Measurements from ENCODE around the gene TIMM44.
A peak's percentile ranks its signal among the peaks of the same experiment; 100 is the strongest.
"Not testable (repeated sequence)": the region's sequence is repeated elsewhere in the genome, so short reads cannot be mapped to it uniquely, and the experiment has no call there.

The TIMM44 gene

GRCh38 chr19:7968796-7969554 lies 25.5 kb upstream of the TIMM44 start:
- no peaks in the 10 kb centered on the region for H3K27me3 Mint-ChIP-seq
- H3K36me3 Mint-ChIP-seq, result peaks cover 44 to 45% of the 10 kb centered on the region in 2 donors
- no peak for DNase-seq
- H3K27ac Mint-ChIP-seq, result no peak overlapping the region
- H3K9me3 Mint-ChIP-seq, result no peaks in the 10 kb centered on the region
- H3K4me3 Mint-ChIP-seq, result no peak overlapping the region
- no peak for ATAC-seq (replicated peaks)
- no peaks in the 10 kb centered on the region for H3K4me1 Mint-ChIP-seq

GRCh38 chr19:7968008-7968795 lies 24.7 kb upstream of the TIMM44 start:
- no peak overlapping the region for H3K4me3 Mint-ChIP-seq
- no peaks in the 10 kb centered on the region for H3K27me3 Mint-ChIP-seq
- no peak overlapping the region for H3K27ac Mint-ChIP-seq
- DNase-seq (no peak), ATAC-seq (replicated peaks) (no peak)
- peaks cover 36 to 38% of the 10 kb centered on the region in 2 donors for H3K36me3 Mint-ChIP-seq
- no peaks in the 10 kb centered on the region for H3K9me3 Mint-ChIP-seq
- no peaks in the 10 kb centered on the region for H3K4me1 Mint-ChIP-seq

GRCh38 chr19:7965921-7966665 lies 22.6 kb upstream of the TIMM44 start:
- DNase-seq, result no peak
- Mint-ChIP-seq H3K4me3 (no peak overlapping the region), H3K27ac (peak overlapping the region; percentile 76), H3K27me3 (no peaks in the 10 kb centered on the region), H3K36me3 (peaks cover 37 to 48% of the 10 kb centered on the region in 2 donors), H3K9me3 (no peaks in the 10 kb centered on the region), H3K4me1 (no peaks in the 10 kb centered on the region)
- no peak for ATAC-seq (replicated peaks)

DNA sequence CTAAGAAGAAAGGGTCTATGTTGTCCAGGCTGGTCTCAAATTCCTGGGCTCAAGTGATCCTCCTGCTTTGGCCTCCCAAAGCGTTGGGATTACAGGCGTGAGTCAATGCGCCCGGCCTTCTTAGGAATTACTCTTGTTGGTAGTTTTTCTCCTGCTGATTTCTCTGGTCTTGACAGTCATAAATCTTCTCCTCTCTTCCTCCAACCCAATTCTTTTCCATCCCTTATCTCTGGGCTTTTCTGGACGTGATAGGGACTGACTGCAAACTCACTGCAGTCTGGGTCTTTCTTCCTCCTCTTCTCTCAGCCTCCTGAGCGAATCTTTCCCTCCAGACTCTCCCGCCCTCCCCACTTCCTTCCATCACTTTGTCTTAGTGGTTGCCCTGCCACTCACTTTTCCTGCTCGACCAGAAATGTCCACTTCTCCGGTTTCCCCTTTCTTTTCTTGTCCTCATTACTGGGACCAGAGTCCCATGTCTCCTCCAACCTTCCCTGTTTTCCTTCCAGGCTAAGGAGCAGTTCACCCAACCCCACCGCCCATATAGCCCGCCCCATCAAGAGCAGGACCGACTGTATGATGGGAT lies 21.9 kb upstream of the TIMM44 start:
- Mint-ChIP-seq H3K4me3 (no peak overlapping the region), H3K4me1 (no peaks in the 10 kb centered on the region), H3K27ac (no peak overlapping the region), H3K36me3 (peaks cover 32 to 49% of the 10 kb centered on the region in 2 donors), H3K9me3 (no peaks in the 10 kb centered on the region), H3K27me3 (no peaks in the 10 kb centered on the region)
- ATAC-seq (replicated peaks), result no peak
- DNase-seq, result no peak

DNA sequence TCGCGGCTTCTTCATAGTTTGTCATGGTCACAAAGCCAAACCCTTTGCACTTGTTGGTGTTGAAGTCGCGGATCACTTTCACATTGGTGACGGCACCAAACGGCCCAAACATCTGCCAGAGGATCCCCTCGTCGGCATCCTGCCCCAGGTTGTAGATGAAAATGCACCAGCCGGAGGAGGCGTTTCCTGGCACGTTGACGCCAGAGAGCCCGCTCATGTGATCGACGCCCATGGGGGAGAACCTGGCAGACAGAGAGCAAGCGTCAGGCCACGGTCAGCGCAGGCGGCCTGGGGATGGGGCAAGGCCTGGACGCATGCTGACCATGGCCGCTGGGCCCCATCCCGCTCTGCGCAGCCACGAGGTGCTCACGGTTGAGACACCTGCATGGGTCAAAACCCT lies 20.1 kb upstream of the TIMM44 start:
- DNase-seq (no peak), ATAC-seq (replicated peaks) (no peak)
- Mint-ChIP-seq H3K27ac (no peak overlapping the region), H3K36me3 (peaks cover 26 to 43% of the 10 kb centered on the region in 2 donors), H3K9me3 (no peaks in the 10 kb centered on the region), H3K4me3 (no peak overlapping the region), H3K27me3 (no peaks in the 10 kb centered on the region), H3K4me1 (no peaks in the 10 kb centered on the region)

- Mint-ChIP-seq H3K4me1 (no peaks in the 10 kb centered on the region), H3K4me3 (no peak overlapping the region), H3K27me3 (no peaks in the 10 kb centered on the region), H3K27ac (no peak overlapping the region), H3K36me3 (peaks cover 28 to 45% of the 10 kb centered on the region in 2 donors), H3K9me3 (no peaks in the 10 kb centered on the region)
- no peak for DNase-seq
- ATAC-seq (replicated peaks), result no peak
Measured at GRCh38 chr19:7962644-7963268, 19.3 kb upstream of the TIMM44 start.

- DNase-seq (no peak), ATAC-seq (replicated peaks) (no peak)
- Mint-ChIP-seq H3K27ac (no peak overlapping the region), H3K27me3 (no peaks in the 10 kb centered on the region), H3K4me3 (no peak overlapping the region), H3K36me3 (peaks cover 27 to 43% of the 10 kb centered on the region in 2 donors), H3K9me3 (no peaks in the 10 kb centered on the region), H3K4me1 (no peaks in the 10 kb centered on the region)
Measured at GRCh38 chr19:7961920-7962626, 18.6 kb upstream of the TIMM44 start.

DNA sequence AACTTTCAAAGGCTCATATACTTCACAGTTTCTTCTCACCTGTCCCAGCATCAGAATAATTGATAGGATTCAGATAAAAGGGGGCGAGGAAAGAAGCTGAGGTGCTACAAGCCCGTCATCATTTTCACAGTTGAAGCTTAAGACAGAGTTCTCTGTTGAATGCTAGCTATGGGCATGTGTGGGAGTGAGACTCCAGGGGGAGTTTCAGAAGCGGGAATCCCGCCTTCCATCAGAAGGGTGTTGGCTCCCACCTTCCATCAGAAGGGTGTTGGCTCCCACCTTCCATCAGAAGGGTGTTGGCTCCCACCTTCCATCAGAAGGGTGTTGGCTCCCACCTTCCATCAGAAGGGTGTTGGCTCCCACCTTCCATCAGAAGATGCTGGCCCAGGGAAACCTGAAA lies 17.6 kb upstream of the TIMM44 start:
- not testable (repeated sequence) for H3K27ac Mint-ChIP-seq; H3K4me1 Mint-ChIP-seq; H3K4me3 Mint-ChIP-seq; H3K9me3 Mint-ChIP-seq; DNase-seq; H3K27me3 Mint-ChIP-seq; ATAC-seq (replicated peaks)
- peaks cover 25 to 38% of the 10 kb centered on the region in 2 donors for H3K36me3 Mint-ChIP-seq

GRCh38 chr19:7959211-7959610 lies 15.7 kb upstream of the TIMM44 start:
- ATAC-seq (replicated peaks), result no peak
- no peaks in the 10 kb centered on the region for H3K9me3 Mint-ChIP-seq
- H3K4me1 Mint-ChIP-seq, result peaks cover 0 to 3% of the 10 kb centered on the region in 2 donors
- no peaks in the 10 kb centered on the region for H3K27me3 Mint-ChIP-seq
- H3K36me3 Mint-ChIP-seq, result peaks cover 20 to 31% of the 10 kb centered on the region in 2 donors
- DNase-seq, result no peak
- H3K27ac Mint-ChIP-seq, result no peak overlapping the region
- no peak overlapping the region for H3K4me3 Mint-ChIP-seq

- H3K4me3 Mint-ChIP-seq, result no peak overlapping the region
- peaks cover 16 to 18% of the 10 kb centered on the region in 2 donors for H3K36me3 Mint-ChIP-seq
- ATAC-seq (replicated peaks) (no peak), DNase-seq (no peak)
- H3K27me3 Mint-ChIP-seq, result no peaks in the 10 kb centered on the region
- peaks cover 0 to 5% of the 10 kb centered on the region in 2 donors for H3K4me1 Mint-ChIP-seq
- no peak overlapping the region for H3K27ac Mint-ChIP-seq
- no peaks in the 10 kb centered on the region for H3K9me3 Mint-ChIP-seq
Measured at GRCh38 chr19:7955696-7956095, 12.2 kb upstream of the TIMM44 start.

DNA sequence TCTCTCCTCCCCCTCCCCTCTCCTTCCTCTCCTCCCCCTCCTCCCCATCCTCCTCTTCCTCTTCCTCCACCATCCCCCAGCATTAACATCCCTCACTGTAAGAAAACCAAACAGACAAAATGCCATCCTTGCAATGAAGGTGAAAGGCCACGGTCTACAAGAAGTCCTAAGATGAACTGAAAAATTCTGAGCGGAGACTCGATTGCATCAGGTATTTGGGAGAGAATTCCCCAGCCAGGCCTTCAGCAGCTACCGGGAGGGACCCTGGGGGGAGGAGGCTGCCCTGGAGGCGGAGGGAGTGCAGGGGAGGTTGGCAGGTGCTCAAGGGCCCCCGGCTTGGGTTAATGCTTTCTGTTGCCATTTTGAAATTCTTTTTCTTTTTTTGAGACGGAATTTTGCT lies 10.1 kb upstream of the TIMM44 start:
- DNase-seq (no peak), ATAC-seq (replicated peaks) (no peak)
- Mint-ChIP-seq H3K27me3 (no peaks in the 10 kb centered on the region), H3K27ac (peak overlapping the region; percentile 17), H3K4me1 (peaks cover 0 to 5% of the 10 kb centered on the region in 2 donors), H3K9me3 (no peaks in the 10 kb centered on the region), H3K36me3 (peaks cover 13 to 18% of the 10 kb centered on the region in 2 donors), H3K4me3 (no peak overlapping the region)

DNA sequence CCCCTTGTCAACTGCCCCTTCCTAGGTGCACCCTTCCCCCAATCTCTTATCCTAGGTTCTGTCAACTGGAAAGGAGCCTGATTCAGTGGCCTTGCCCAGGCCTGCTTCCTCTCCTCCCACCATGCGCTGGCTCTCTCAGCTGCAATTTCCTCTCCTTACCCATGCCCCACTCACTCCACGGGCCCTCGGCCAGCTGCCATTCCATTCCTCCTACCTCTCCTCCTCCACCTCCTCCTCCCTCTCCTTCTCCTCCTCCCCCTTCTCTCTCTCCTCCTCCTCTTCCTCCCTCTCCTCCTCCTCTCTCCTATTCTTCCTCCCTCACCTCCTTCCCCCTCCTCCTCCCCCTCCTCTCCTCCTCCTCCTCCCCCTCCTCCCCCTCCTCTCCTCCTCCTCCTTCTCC lies 9.6 kb upstream of the TIMM44 start:
- ATAC-seq (replicated peaks) (no peak), DNase-seq (no peak)
- H3K9me3 Mint-ChIP-seq, result no peaks in the 10 kb centered on the region
- no peaks in the 10 kb centered on the region for H3K27me3 Mint-ChIP-seq
- H3K36me3 Mint-ChIP-seq, result peaks cover 11 to 14% of the 10 kb centered on the region in 2 donors
- peaks cover 0 to 5% of the 10 kb centered on the region in 2 donors for H3K4me1 Mint-ChIP-seq
- H3K27ac Mint-ChIP-seq, result no peak overlapping the region
- H3K4me3 Mint-ChIP-seq, result no peak overlapping the region

GRCh38 chr19:7947939-7948338 lies 4.5 kb upstream of the TIMM44 start:
- peaks cover 0 to 4% of the 10 kb centered on the region in 2 donors for H3K36me3 Mint-ChIP-seq
- DNase-seq (no peak), ATAC-seq (replicated peaks) (no peak)
- no peaks in the 10 kb centered on the region for H3K27me3 Mint-ChIP-seq
- H3K4me1 Mint-ChIP-seq, result peaks cover 9 to 28% of the 10 kb centered on the region in 2 donors
- H3K9me3 Mint-ChIP-seq, result no peaks in the 10 kb centered on the region
- H3K4me3 Mint-ChIP-seq, result no peak overlapping the region
- no peak overlapping the region for H3K27ac Mint-ChIP-seq
